VCaP (cell line): ENCODE data around the gene ALG12.

ENCODE experiments used
- H3K27ac ChIP-seq: fragments of 450-650 bp; 2 replicates; pipeline ENCODE4 v1.5.1; 2017
- CTCF ChIP-seq: fragments of 450-650 bp; conservative IDR thresholded peaks from 2 replicates; pipeline ENCODE4 v1.5.1; 2017; ENCODE audit warnings: mild to moderate bottlenecking, moderate library complexity

Gene ALG12

GRCh38 chr22:49853981-49854831, 64.0 kb downstream of the ALG12 start:
- H3K27ac ChIP-seq = peak overlapping the region; percentile 94
- TF ChIP-seq CTCF = no peak

GRCh38 chr22:49852898-49853894, 65.0 kb downstream of the ALG12 start, which contains the start of gene ZBED4:
Gene ZBED4, plus strand, starts transcription at chr22:49853844. Its CDS starts 29,819 bp downstream, at chr22:49883663.
- H3K27ac ChIP-seq = peak within 1 kb of the TSS; percentile 94
- no peak for TF ChIP-seq CTCF

GRCh38 chr22:49852568-49852897, 65.7 kb downstream of the ALG12 start:
- peak overlapping the region; percentile 94 for H3K27ac ChIP-seq

- TF ChIP-seq CTCF = no peak
- no peak overlapping the region for H3K27ac ChIP-seq
Measured at GRCh38 chr22:49850959-49851802, 67.1 kb downstream of the ALG12 start.
